Vagina (tissue), 2 donors: ENCODE data around the gene RALGAPA1. TPM values are rescaled to one million over a fixed set of nuclear protein-coding genes. Genes with fewer than 3 reads are reported as not detected.

Experiments
- DNase-seq, 2 donors: peaks; one replicate each; pipeline ENCODE4 v3.0.0-alpha.2; 2017; ENCODE audit errors: extremely low spot score in 2 of 2
- H3K27ac ChIP-seq: fragments of 200-600 bp; sonication (generic); one replicate; pipeline ENCODE4 v1.5.1; 2019
- H3K27me3 ChIP-seq: fragments of 200-600 bp; sonication (generic); one replicate; pipeline ENCODE4 v1.5.1; 2019
- H3K36me3 ChIP-seq, 2 donors: fragments of 200-600 bp; sonication (generic); one replicate each; pipeline ENCODE4 v1.5.1; 2017 to 2019
- H3K4me1 ChIP-seq: fragments of 200-600 bp; sonication (generic); one replicate; pipeline ENCODE4 v1.5.1; 2019
- H3K4me3 ChIP-seq, 2 donors: fragments of 200-600 bp; sonication (generic); 1 replicate in 1 of 2; 2 replicates in 1 of 2; pipeline ENCODE4 v1.5.1; 2016 to 2019
- H3K9me3 ChIP-seq: fragments of 200-600 bp; sonication (generic); one replicate; pipeline ENCODE4 v1.5.1; 2019
- CTCF ChIP-seq, 3 experiments: fragments of 450-650 bp in 2 of 3; fragments of 200-600 bp in 1 of 3; sonication (generic) in 1 of 3; IDR thresholded peaks; one replicate each; pipeline ENCODE4 v1.5.1; 2017 to 2019; ENCODE audit warnings: antibody characterized with exemption in 3 of 3, mild to moderate bottlenecking in 2 of 3, moderate library complexity in 2 of 3
- POLR2A ChIP-seq, 2 donors: fragments of 450-650 bp; IDR thresholded peaks; one replicate each; pipeline ENCODE4 v1.6.1; 2017; ENCODE audit warnings: antibody characterized with exemption in 2 of 2, mild to moderate bottlenecking in 2 of 2, moderate library complexity in 2 of 2
- POLR2AphosphoS5 ChIP-seq, 2 donors: sonication (generic); formaldehyde crosslinking; IDR thresholded peaks; one replicate each; pipeline ENCODE4 v1.9.0; 2017; ENCODE audit warnings: antibody characterized with exemption in 2 of 2, mild to moderate bottlenecking in 2 of 2, low read depth in 1 of 2; ENCODE audit not compliant: insufficient read depth in 1 of 2
- intact Hi-C: fragments of 100-400 bp; cut with DNase I; formaldehyde crosslinking; loops from one replicate; pipeline ENCODE4 v1.15.1; 2023
- total RNA-seq: library from RNA; depleted of rRNA; stranded (reverse); fragments of >200 nt; gene quantifications from one replicate; pipeline ENCODE4 v1.2.3, GENCODE V29; 2016

Gene RALGAPA1
- total RNA-seq, 1 donor from 2014 or later: 77.8 TPM

- Histone ChIP-seq H3K4me1 (no peaks in the 10 kb centered on the region), H3K27ac (no peak overlapping the region), H3K4me3 (no peak overlapping the region), H3K36me3 (no peaks in the 10 kb centered on the region), H3K9me3 (no peaks in the 10 kb centered on the region), H3K27me3 (no peaks in the 10 kb centered on the region)
- no peak for TF ChIP-seq CTCF (IDR thresholded peaks at IDR 0.05)
- no peak for TF ChIP-seq POLR2AphosphoS5 (IDR thresholded peaks at IDR 0.05; ENCODE audit: insufficient read depth in 1 of 2, low read depth in 1 of 2)
- no peak for TF ChIP-seq POLR2A (IDR thresholded peaks at IDR 0.05)
- no peak for DNase-seq
- intact Hi-C loops: no loop called here
Measured at GRCh38 chr14:35512765-35513164, 296.3 kb downstream of the RALGAPA1 start.

- DNase-seq: no peak
- intact Hi-C loops: no loop called here
- H3K27me3 ChIP-seq: no peaks in the 10 kb centered on the region
- no peak overlapping the region for H3K27ac ChIP-seq
- no peaks in the 10 kb centered on the region for H3K4me1 ChIP-seq
- TF ChIP-seq POLR2A (IDR thresholded peaks at IDR 0.05) (no peak), CTCF (IDR thresholded peaks at IDR 0.05) (no peak), POLR2AphosphoS5 (IDR thresholded peaks at IDR 0.05; ENCODE audit: insufficient read depth in 1 of 2, low read depth in 1 of 2) (no peak)
- H3K4me3 ChIP-seq: no peak overlapping the region
- no peaks in the 10 kb centered on the region for H3K9me3 ChIP-seq
- H3K36me3 ChIP-seq: no peaks in the 10 kb centered on the region
Measured at GRCh38 chr14:35509846-35510245, 299.2 kb downstream of the RALGAPA1 start.

- H3K4me3 ChIP-seq: no peak overlapping the region
- TF ChIP-seq POLR2AphosphoS5 (IDR thresholded peaks at IDR 0.05; ENCODE audit: insufficient read depth in 1 of 2, low read depth in 1 of 2) (no peak), CTCF (IDR thresholded peaks at IDR 0.05) (no peak), POLR2A (IDR thresholded peaks at IDR 0.05) (no peak)
- intact Hi-C loops: no loop called here
- H3K4me1 ChIP-seq: no peaks in the 10 kb centered on the region
- no peak for DNase-seq
- H3K27ac ChIP-seq: no peak overlapping the region
- H3K36me3 ChIP-seq: no peaks in the 10 kb centered on the region
- no peaks in the 10 kb centered on the region for H3K27me3 ChIP-seq
- H3K9me3 ChIP-seq: no peaks in the 10 kb centered on the region
Measured at GRCh38 chr14:35506927-35507326, 302.2 kb downstream of the RALGAPA1 start.

- no peaks in the 10 kb centered on the region for H3K27me3 ChIP-seq
- H3K4me1 ChIP-seq: no peaks in the 10 kb centered on the region
- H3K9me3 ChIP-seq: no peaks in the 10 kb centered on the region
- no peak for TF ChIP-seq POLR2AphosphoS5 (IDR thresholded peaks at IDR 0.05; ENCODE audit: insufficient read depth in 1 of 2, low read depth in 1 of 2)
- TF ChIP-seq POLR2A (IDR thresholded peaks at IDR 0.05): no peak
- no peak for TF ChIP-seq CTCF (IDR thresholded peaks at IDR 0.05)
- intact Hi-C loops: no loop called here
- H3K4me3 ChIP-seq: no peak overlapping the region
- no peaks in the 10 kb centered on the region for H3K36me3 ChIP-seq
- no peak for DNase-seq
- H3K27ac ChIP-seq: no peak overlapping the region
Measured at GRCh38 chr14:35506461-35506860, 302.6 kb downstream of the RALGAPA1 start.

- no peak overlapping the region for H3K27ac ChIP-seq
- H3K4me3 ChIP-seq: no peak overlapping the region
- no peaks in the 10 kb centered on the region for H3K9me3 ChIP-seq
- no peaks in the 10 kb centered on the region for H3K27me3 ChIP-seq
- no peaks in the 10 kb centered on the region for H3K4me1 ChIP-seq
- no peaks in the 10 kb centered on the region for H3K36me3 ChIP-seq
- intact Hi-C loops: no loop called here
- TF ChIP-seq POLR2AphosphoS5 (IDR thresholded peaks at IDR 0.05; ENCODE audit: insufficient read depth in 1 of 2, low read depth in 1 of 2) (no peak), POLR2A (IDR thresholded peaks at IDR 0.05) (no peak), CTCF (IDR thresholded peaks at IDR 0.05) (no peak)
- no peak for DNase-seq
Measured at GRCh38 chr14:35504260-35504659, 304.8 kb downstream of the RALGAPA1 start.
